NT2/D1 (cell line): ENCODE results near the gene MAP3K2.

Experiments used
- SUZ12 ChIP-seq: IDR thresholded peaks from 2 replicates; pipeline ENCODE4 v1.6.1; 2011; ENCODE audit not compliant: insufficient read length, insufficient read depth; ENCODE audit errors: extremely low read depth
- YY1 ChIP-seq: IDR thresholded peaks from 2 replicates; pipeline ENCODE4 v1.6.1; 2011; ENCODE audit not compliant: insufficient read length, insufficient read depth
- ZNF274 ChIP-seq: IDR thresholded peaks from 2 replicates; pipeline ENCODE4 v1.6.1; 2011; ENCODE audit warnings: mild to moderate bottlenecking, low read depth, low read length

- TF ChIP-seq SUZ12 (no peak), ZNF274 (no peak), YY1 (no peak)
Measured at GRCh38 chr2:127405255-127405610, 17.5 kb upstream of the MAP3K2 start.
